Body of pancreas (tissue), 4 donors: Measurements from ENCODE around the gene KCNJ10. TPM values are rescaled to one million over a fixed set of nuclear protein-coding genes. Genes with fewer than 3 reads are reported as not detected.

Experiments used
- ATAC-seq: fragments of 150-250 bp; one replicate; pipeline ENCODE4 v1.9.1; 2016
- DNase-seq, 4 donors: peaks; one replicate each; pipeline ENCODE4 v3.0.0-alpha.2; 2019
- H3K27ac ChIP-seq, 4 donors: fragments of 200-600 bp; sonication (generic); 1 replicate in 3 of 4; 2 replicates in 1 of 4; pipeline versions ENCODE4 v1.5.1 to v1.6.1; 2016 to 2019; ENCODE audit warnings: mild to moderate bottlenecking in 1 of 4, mixed read lengths in 1 of 4, moderate library complexity in 1 of 4
- H3K27me3 ChIP-seq, 2 donors: fragments of 200-600 bp; sonication (generic); one replicate each; pipeline ENCODE4 v1.6.0; 2016; ENCODE audit warnings: mild to moderate bottlenecking in 1 of 2
- H3K36me3 ChIP-seq, 2 donors: fragments of 200-600 bp; sonication (generic); replicated peaks in 1 of 2; 2 replicates each; pipeline ENCODE4 v1.5.1; 2016; ENCODE audit warnings: low read depth in 2 of 2; ENCODE audit not compliant: insufficient read depth in 1 of 2
- H3K4me1 ChIP-seq: fragments of 200-600 bp; sonication (generic); one replicate; pipeline ENCODE4 v1.6.0; 2016
- H3K4me3 ChIP-seq, 2 donors: fragments of 200-600 bp; sonication (generic); 1 replicate in 1 of 2; 2 replicates in 1 of 2; pipeline ENCODE4 v1.5.1; 2016 to 2019
- H3K9me3 ChIP-seq, 3 donors: fragments of 200-600 bp; sonication (generic); 1 replicate in 2 of 3; 2 replicates in 1 of 3; pipeline ENCODE4 v1.5.1; 2016
- POLR2A ChIP-seq, 3 donors: fragments of 450-650 bp; IDR thresholded peaks; one replicate each; pipeline ENCODE4 v1.6.1; 2016; ENCODE audit warnings: antibody characterized with exemption in 3 of 3, mild to moderate bottlenecking in 2 of 3
- WGBS, 2 donors: methylation state at CpG; one replicate each; pipeline ENCODE4 v1.1.5; 2017; 5-methylcytosine and 5-hydroxymethylcytosine counted together
- intact Hi-C: fragments of 100-400 bp; cut with DNase I; formaldehyde crosslinking; loops from one replicate; pipeline ENCODE4 v1.15.1; 2023
- total RNA-seq, 2 donors: library from RNA; depleted of rRNA; stranded (reverse); fragments of >200 nt; gene quantifications; one replicate each; pipeline ENCODE4 v1.1.0, GENCODE V29; 2016
- TF ChIP-seq, protein P1 (sequence below), 7 experiments: fragments of 450-650 bp in 4 of 7; fragments of 200-600 bp in 3 of 7; sonication (generic) in 3 of 7; IDR thresholded peaks; one replicate each; pipeline ENCODE4 v1.5.1; 2016 to 2019; ENCODE audit warnings: antibody characterized with exemption in 7 of 7

The KCNJ10 gene
- total RNA-seq, 2 donors from 2014 or later: not detected

DNA sequence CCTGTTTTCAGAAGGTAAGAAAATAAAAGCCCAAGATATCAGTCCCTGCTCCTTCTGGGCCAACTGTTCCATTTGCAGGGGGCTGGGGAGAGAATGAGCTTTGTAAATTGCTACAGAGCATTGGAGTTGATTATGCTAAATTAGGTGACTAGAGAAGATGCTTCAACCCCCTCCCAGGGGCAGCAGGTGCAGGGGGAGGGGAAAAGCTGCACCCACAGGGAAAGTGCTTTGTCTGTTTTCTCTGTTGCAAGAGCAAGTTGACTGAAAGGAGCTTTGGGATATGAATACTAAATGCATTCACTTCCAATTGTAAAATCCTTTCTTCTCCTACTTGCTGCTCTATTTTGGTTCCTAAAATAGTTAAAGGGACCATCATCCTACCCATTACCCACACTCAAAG, 21.6 kb downstream of the KCNJ10 start:
- no peak for DNase-seq
- TF ChIP-seq POLR2A (IDR thresholded peaks at IDR 0.05): no peak
- TF ChIP-seq, protein P1, sequence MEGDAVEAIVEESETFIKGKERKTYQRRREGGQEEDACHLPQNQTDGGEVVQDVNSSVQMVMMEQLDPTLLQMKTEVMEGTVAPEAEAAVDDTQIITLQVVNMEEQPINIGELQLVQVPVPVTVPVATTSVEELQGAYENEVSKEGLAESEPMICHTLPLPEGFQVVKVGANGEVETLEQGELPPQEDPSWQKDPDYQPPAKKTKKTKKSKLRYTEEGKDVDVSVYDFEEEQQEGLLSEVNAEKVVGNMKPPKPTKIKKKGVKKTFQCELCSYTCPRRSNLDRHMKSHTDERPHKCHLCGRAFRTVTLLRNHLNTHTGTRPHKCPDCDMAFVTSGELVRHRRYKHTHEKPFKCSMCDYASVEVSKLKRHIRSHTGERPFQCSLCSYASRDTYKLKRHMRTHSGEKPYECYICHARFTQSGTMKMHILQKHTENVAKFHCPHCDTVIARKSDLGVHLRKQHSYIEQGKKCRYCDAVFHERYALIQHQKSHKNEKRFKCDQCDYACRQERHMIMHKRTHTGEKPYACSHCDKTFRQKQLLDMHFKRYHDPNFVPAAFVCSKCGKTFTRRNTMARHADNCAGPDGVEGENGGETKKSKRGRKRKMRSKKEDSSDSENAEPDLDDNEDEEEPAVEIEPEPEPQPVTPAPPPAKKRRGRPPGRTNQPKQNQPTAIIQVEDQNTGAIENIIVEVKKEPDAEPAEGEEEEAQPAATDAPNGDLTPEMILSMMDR (IDR thresholded peaks at IDR 0.05): no peak
- Histone ChIP-seq H3K9me3 (no peaks in the 10 kb centered on the region), H3K4me1 (peaks cover 11% of the 10 kb centered on the region), H3K27ac (no peak overlapping the region), H3K36me3 (no peaks in the 10 kb centered on the region), H3K4me3 (no peak overlapping the region), H3K27me3 (no peaks in the 10 kb centered on the region)
- intact Hi-C loops: no loop called here
- no peak for ATAC-seq

DNA sequence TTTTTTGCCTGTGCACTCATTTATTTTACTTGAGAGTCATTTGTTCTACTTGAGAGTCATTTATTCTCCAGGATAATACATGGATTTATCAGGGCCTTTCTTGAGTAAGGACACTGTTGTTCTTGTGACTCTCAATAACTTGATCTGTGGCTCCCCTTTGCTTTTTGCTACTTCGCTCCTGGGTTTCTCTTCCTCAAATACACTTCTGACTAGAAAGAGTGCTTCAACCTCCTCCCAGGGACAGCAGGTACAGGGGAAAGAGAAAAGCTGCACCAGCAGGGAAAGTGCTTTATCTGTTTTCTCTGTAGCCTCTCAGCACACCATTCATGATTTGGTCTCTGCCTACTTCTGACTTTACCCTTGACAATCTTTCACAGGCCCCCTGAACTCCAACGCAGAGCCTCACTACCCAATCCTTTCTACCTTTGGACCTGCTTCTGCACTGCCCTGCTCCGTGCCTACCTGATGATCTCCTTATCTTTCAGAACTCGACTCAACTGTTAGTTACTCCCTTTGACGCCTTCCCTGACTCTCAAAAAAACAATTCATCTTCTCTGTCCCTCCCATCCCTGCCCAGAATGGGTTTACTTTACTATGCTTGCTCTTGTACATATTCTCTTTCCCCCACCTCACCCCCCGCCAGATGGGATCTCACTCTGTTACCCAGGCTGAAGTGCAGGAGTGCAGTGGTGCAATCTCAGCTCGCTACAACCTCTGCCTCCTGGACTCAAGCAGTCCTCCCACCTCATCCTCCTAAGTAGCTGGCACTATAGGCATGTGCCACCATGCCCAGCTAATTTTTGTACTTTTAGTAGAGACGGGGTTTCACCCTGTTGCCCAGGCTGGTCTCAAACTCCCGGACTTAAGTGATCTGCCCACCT, 22.6 kb downstream of the KCNJ10 start:
- TF ChIP-seq, protein P1 (IDR thresholded peaks at IDR 0.05): no peak
- no peak for TF ChIP-seq POLR2A (IDR thresholded peaks at IDR 0.05)
- Histone ChIP-seq H3K9me3 (no peaks in the 10 kb centered on the region), H3K27me3 (no peaks in the 10 kb centered on the region), H3K4me3 (no peak overlapping the region), H3K4me1 (peaks cover 11% of the 10 kb centered on the region), H3K27ac (peak overlapping the region in 2 of 4 donors; percentile 11 to 35), H3K36me3 (no peaks in the 10 kb centered on the region)
- DNase-seq (no peak), ATAC-seq (no peak)
- 61 to 70% methylated on average over 9 of the region's 9 CpGs for WGBS, 2 donors
- intact Hi-C loops: no loop called here

- 3 to 6% methylated on average over 10 to 11 of the region's 11 CpGs for WGBS, 2 donors
- peak overlapping the region in 3 of 4 donors; percentile 11 to 35 (median 15) for H3K27ac ChIP-seq
- peaks cover 11% of the 10 kb centered on the region for H3K4me1 ChIP-seq
- peak in 2 of 3 donors; percentile 26 to 28 for TF ChIP-seq POLR2A (IDR thresholded peaks at IDR 0.05)
- TF ChIP-seq, protein P1 (IDR thresholded peaks at IDR 0.05): peak; percentile 43 to 88 (median 81)
- H3K27me3 ChIP-seq: no peaks in the 10 kb centered on the region
- intact Hi-C loops: no loop called here
- ATAC-seq (peak; percentile 92), DNase-seq (peak; percentile 64 to 83 (median 80))
- no peaks in the 10 kb centered on the region for H3K9me3 ChIP-seq
- H3K36me3 ChIP-seq: no peaks in the 10 kb centered on the region
- no peak overlapping the region for H3K4me3 ChIP-seq
Observed at GRCh38 chr1:160046494-160047110, 23.4 kb downstream of the KCNJ10 start.

GRCh38 chr1:160045653-160046052, 24.3 kb downstream of the KCNJ10 start:
- 59 to 67% methylated on average over 2 of the region's 2 CpGs for WGBS, 2 donors
- no peak overlapping the region for H3K4me3 ChIP-seq
- DNase-seq: no peak
- no peaks in the 10 kb centered on the region for H3K27me3 ChIP-seq
- peaks cover 11% of the 10 kb centered on the region for H3K4me1 ChIP-seq
- no peak for TF ChIP-seq POLR2A (IDR thresholded peaks at IDR 0.05)
- TF ChIP-seq, protein P1 (IDR thresholded peaks at IDR 0.05): no peak
- H3K36me3 ChIP-seq: no peaks in the 10 kb centered on the region
- no peak for ATAC-seq
- H3K27ac ChIP-seq: peak overlapping the region in 1 of 4 donors; percentile 11
- H3K9me3 ChIP-seq: no peaks in the 10 kb centered on the region
- intact Hi-C loops: no loop called here
